Osteoblast (primary cell): ENCODE data around the gene AKAP12. TPM values are rescaled to one million over a fixed set of nuclear protein-coding genes. Genes with fewer than 3 reads are reported as not detected.

ENCODE experiments used
- DNase-seq: peaks from one replicate; pipeline ENCODE4 v3.0.0; 2011; ENCODE audit warnings: low spot score, mixed read lengths; ENCODE audit not compliant: insufficient read length; ENCODE audit errors: missing footprints
- H2AFZ ChIP-seq: 2 replicates; pipeline ENCODE4 v1.6.0; 2011; ENCODE audit warnings: mild to moderate bottlenecking, low read length
- H3K27ac ChIP-seq: 2 replicates; pipeline ENCODE4 v1.5.1; 2011; ENCODE audit warnings: mild to moderate bottlenecking, low read depth, low read length, moderate library complexity
- H3K27me3 ChIP-seq: 2 replicates; pipeline ENCODE4 v1.6.0; 2012; ENCODE audit warnings: mild to moderate bottlenecking, control low read depth, inconsistent platforms, low read length, moderate library complexity; ENCODE audit not compliant: insufficient read depth
- H3K36me3 ChIP-seq: 2 replicates; pipeline ENCODE4 v1.5.1; 2011; ENCODE audit warnings: mild to moderate bottlenecking, low read length, control low read depth, moderate library complexity; ENCODE audit not compliant: insufficient read depth
- H3K4me1 ChIP-seq: 2 replicates; pipeline ENCODE4 v1.5.1; 2011; ENCODE audit warnings: mild to moderate bottlenecking, low read length, control low read depth, moderate library complexity; ENCODE audit not compliant: insufficient read depth
- H3K4me2 ChIP-seq: 2 replicates; pipeline ENCODE4 v1.6.0; 2011; ENCODE audit warnings: mild to moderate bottlenecking, low read length; ENCODE audit not compliant: insufficient read depth
- H3K4me3 ChIP-seq: fragments of 200-600 bp; sonication (generic); 3 replicates; pipeline ENCODE4 v1.5.1; 2012; ENCODE audit warnings: mild to moderate bottlenecking, low read length, inconsistent platforms; ENCODE audit not compliant: insufficient read depth
- H3K79me2 ChIP-seq: 2 replicates; pipeline ENCODE4 v1.6.0; 2012; ENCODE audit warnings: mild to moderate bottlenecking, low read length, control low read depth, inconsistent platforms; ENCODE audit not compliant: insufficient read depth
- H3K9me3 ChIP-seq: 2 replicates; pipeline ENCODE4 v1.5.1; 2011; ENCODE audit warnings: low read depth, low read length, control low read depth
- H4K20me1 ChIP-seq: 2 replicates; pipeline ENCODE4 v1.6.0; 2012; ENCODE audit warnings: mild to moderate bottlenecking, low read length, control low read depth; ENCODE audit not compliant: insufficient read depth
- total RNA-seq: library from RNA; depleted of rRNA; stranded (reverse); fragments of >200 nt; gene quantifications from 2 replicates; pipeline ENCODE4 v1.2.3, GENCODE V29; 2012
- TF ChIP-seq, protein P1 (sequence below): IDR thresholded peaks from 2 replicates; pipeline ENCODE4 v1.5.1; 2011; ENCODE audit warnings: mild to moderate bottlenecking, low read depth, low read length, moderate library complexity; ENCODE audit errors: extremely low read depth

Gene AKAP12
- total RNA-seq, 1 donor, result 67.3 TPM

DNA sequence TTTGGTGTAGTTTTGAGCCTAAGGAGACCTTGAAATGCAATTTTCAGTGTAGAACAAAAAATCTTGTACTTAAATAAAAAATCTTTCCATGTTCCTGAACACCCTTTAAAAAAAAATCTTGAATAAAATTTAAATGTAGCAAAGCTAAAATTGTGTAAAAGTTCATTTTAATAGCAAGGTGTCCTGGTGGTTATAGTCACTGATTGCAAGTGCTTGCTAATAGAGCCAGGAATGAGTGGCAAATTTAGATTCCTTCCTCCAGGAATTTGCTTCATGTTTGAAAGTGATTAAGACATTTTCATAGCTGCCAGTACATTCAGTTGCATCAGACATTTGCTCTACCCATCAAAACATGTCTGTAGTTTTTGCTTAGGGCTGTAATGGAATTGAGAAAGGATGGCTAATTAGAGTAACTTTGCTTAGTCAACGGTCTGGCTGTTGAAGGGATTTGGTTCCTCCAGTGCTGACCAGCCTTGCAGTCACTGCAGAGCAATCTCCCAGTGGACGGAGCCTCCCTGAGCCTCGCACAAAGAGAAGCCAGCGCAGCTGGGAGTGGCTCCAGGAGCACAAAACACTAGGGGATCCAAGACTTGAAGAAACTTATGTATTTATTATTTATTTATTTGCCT is 36.5 kb downstream of the AKAP12 start:
- Histone ChIP-seq H2AFZ (no peak overlapping the region), H3K79me2 (no peaks in the 10 kb centered on the region), H3K4me1 (peaks cover 9% of the 10 kb centered on the region), H3K4me2 (peak overlapping the region; percentile 36), H4K20me1 (no peaks in the 10 kb centered on the region), H3K4me3 (no peak overlapping the region), H3K27ac (no peak overlapping the region), H3K27me3 (no peaks in the 10 kb centered on the region), H3K36me3 (no peaks in the 10 kb centered on the region), H3K9me3 (no peaks in the 10 kb centered on the region)
- peak; percentile 73 for DNase-seq
- TF ChIP-seq, protein P1, sequence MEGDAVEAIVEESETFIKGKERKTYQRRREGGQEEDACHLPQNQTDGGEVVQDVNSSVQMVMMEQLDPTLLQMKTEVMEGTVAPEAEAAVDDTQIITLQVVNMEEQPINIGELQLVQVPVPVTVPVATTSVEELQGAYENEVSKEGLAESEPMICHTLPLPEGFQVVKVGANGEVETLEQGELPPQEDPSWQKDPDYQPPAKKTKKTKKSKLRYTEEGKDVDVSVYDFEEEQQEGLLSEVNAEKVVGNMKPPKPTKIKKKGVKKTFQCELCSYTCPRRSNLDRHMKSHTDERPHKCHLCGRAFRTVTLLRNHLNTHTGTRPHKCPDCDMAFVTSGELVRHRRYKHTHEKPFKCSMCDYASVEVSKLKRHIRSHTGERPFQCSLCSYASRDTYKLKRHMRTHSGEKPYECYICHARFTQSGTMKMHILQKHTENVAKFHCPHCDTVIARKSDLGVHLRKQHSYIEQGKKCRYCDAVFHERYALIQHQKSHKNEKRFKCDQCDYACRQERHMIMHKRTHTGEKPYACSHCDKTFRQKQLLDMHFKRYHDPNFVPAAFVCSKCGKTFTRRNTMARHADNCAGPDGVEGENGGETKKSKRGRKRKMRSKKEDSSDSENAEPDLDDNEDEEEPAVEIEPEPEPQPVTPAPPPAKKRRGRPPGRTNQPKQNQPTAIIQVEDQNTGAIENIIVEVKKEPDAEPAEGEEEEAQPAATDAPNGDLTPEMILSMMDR, result no peak

DNA sequence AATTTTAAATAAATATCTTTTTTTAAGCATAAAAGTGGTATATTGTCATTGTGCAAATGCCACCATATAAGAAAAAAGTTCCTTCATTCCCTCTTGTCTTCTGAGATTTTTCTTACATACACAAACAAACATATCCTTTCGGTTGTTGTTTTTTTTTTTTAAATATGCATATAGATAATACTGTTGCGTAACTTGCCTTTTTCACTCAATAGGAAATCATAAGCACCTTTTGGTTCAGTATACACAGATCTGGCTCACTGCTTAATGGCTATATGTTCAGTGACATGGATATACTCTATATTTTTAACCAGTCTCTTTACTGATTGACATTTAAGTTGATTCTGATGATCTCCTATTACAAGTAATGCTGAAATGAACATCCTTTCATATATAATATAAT is 40.1 kb downstream of the AKAP12 start:
- Histone ChIP-seq H3K4me3 (no peak overlapping the region), H3K4me2 (no peak overlapping the region), H3K27ac (no peak overlapping the region), H3K27me3 (no peaks in the 10 kb centered on the region), H4K20me1 (no peaks in the 10 kb centered on the region), H3K36me3 (no peaks in the 10 kb centered on the region), H3K9me3 (no peaks in the 10 kb centered on the region), H2AFZ (no peak overlapping the region), H3K79me2 (no peaks in the 10 kb centered on the region), H3K4me1 (peaks cover 9% of the 10 kb centered on the region)
- no peak for DNase-seq
- TF ChIP-seq, protein P1, result no peak

DNA sequence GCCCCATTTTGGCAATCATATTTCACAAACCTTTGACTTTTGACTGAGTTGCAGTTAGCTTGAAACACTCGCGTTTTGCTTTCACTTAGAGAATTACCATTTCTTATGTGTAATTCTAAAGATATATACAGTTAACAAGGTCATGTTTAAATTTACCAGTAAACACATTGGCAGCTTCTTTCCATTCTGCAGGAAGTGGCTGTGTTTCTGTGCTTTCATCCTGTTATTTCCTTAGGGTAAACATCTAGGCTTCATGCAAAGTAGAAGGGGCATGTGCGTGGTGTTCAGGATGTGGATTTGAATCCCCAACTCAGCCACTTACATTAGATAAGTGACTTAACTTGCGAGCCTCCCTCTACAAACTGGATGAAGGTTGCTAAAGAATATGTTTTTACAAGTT is 41.1 kb downstream of the AKAP12 start:
- peaks cover 9% of the 10 kb centered on the region for H3K4me1 ChIP-seq
- no peak for DNase-seq
- no peak overlapping the region for H3K4me3 ChIP-seq
- no peaks in the 10 kb centered on the region for H3K9me3 ChIP-seq
- no peaks in the 10 kb centered on the region for H3K79me2 ChIP-seq
- TF ChIP-seq, protein P1, result no peak
- H3K27ac ChIP-seq, result no peak overlapping the region
- no peak overlapping the region for H3K4me2 ChIP-seq
- no peaks in the 10 kb centered on the region for H3K36me3 ChIP-seq
- H4K20me1 ChIP-seq, result no peaks in the 10 kb centered on the region
- no peaks in the 10 kb centered on the region for H3K27me3 ChIP-seq
- H2AFZ ChIP-seq, result no peak overlapping the region

DNA sequence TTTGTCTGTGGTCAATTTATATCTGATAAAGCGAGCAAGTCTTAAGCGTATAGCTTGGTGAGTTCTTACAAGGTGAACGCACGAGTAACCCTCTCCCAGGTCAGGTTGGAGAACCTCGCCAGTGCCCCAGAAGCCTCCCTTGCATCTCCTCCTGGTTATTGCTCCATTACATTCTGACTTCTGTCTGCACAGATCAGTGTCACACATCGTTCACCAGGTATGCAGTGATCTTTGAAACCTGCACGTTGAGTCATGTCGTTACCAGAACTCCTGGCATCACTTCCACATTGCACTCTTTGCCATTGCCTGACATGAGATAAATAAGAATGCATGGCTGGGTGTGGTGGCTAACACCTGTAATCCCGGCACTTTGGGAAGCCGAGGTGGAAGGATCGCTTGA is 44.2 kb downstream of the AKAP12 start:
- Histone ChIP-seq H3K27ac (no peak overlapping the region), H3K4me2 (no peak overlapping the region), H3K36me3 (no peaks in the 10 kb centered on the region), H3K9me3 (no peaks in the 10 kb centered on the region), H3K4me1 (no peaks in the 10 kb centered on the region), H3K4me3 (no peak overlapping the region), H3K79me2 (no peaks in the 10 kb centered on the region), H3K27me3 (no peaks in the 10 kb centered on the region), H2AFZ (no peak overlapping the region), H4K20me1 (no peaks in the 10 kb centered on the region)
- TF ChIP-seq, protein P1, result no peak
- no peak for DNase-seq
